Suprapubic skin (tissue), 4 donors: ENCODE measurements around the gene RNF220. TPM values are rescaled to one million over a fixed set of nuclear protein-coding genes. Genes with fewer than 3 reads are reported as not detected.

Experiments
- DNase-seq, 2 donors: peaks; one replicate each; pipeline ENCODE4 v3.0.0-alpha.2; 2019; ENCODE audit warnings: low spot score in 2 of 2
- H3K27ac ChIP-seq: fragments of 200-600 bp; sonication (generic); one replicate; pipeline ENCODE4 v1.5.1; 2019
- H3K27me3 ChIP-seq: fragments of 200-600 bp; sonication (generic); one replicate; pipeline ENCODE4 v1.5.1; 2019
- H3K36me3 ChIP-seq: fragments of 200-600 bp; sonication (generic); one replicate; pipeline ENCODE4 v1.5.1; 2019
- H3K4me1 ChIP-seq: fragments of 200-600 bp; sonication (generic); one replicate; pipeline ENCODE4 v1.5.1; 2019
- H3K4me3 ChIP-seq: fragments of 200-600 bp; sonication (generic); one replicate; pipeline ENCODE4 v1.5.1; 2019; ENCODE audit warnings: mild to moderate bottlenecking
- H3K9me3 ChIP-seq: fragments of 200-600 bp; sonication (generic); one replicate; pipeline ENCODE4 v1.5.1; 2019
- CTCF ChIP-seq, 2 donors: fragments of 200-600 bp in 1 of 2; fragments of 450-650 bp in 1 of 2; sonication (generic) in 1 of 2; IDR thresholded peaks; one replicate each; pipeline ENCODE4 v1.5.1; 2016 to 2019; ENCODE audit warnings: antibody characterized with exemption in 2 of 2, mild to moderate bottlenecking in 1 of 2, moderate library complexity in 1 of 2
- EP300 ChIP-seq: sonication (generic); formaldehyde crosslinking; IDR thresholded peaks from one replicate; pipeline ENCODE4 v1.6.1; 2017; ENCODE audit warnings: antibody characterized with exemption
- POLR2A ChIP-seq, 2 donors: fragments of 450-650 bp; IDR thresholded peaks; one replicate each; pipeline ENCODE4 v1.6.1; 2017; ENCODE audit warnings: antibody characterized with exemption in 2 of 2, mild to moderate bottlenecking in 2 of 2, moderate library complexity in 2 of 2
- POLR2AphosphoS5 ChIP-seq, 3 donors: sonication (generic); formaldehyde crosslinking; IDR thresholded peaks; one replicate each; pipeline ENCODE4 v1.6.1; 2017; ENCODE audit warnings: antibody characterized with exemption in 3 of 3
- WGBS: methylation state at CpG from one replicate; pipeline ENCODE4 v1.1.5; 2018; 5-methylcytosine and 5-hydroxymethylcytosine counted together
- total RNA-seq, 4 donors: library from RNA; depleted of rRNA; stranded (reverse); fragments of >200 nt; gene quantifications; one replicate each; pipeline ENCODE4 v1.1.0, GENCODE V29; 2016

RNF220 gene
- total RNA-seq, 4 donors from 2014 or later: 79.4 to 124 (median 99.5) TPM

GRCh38 chr1:44375547-44375946 lies 29.5 kb upstream of the RNF220 start:
- no peak for DNase-seq
- Histone ChIP-seq H3K27ac (no peak overlapping the region), H3K4me3 (no peak overlapping the region), H3K9me3 (no peaks in the 10 kb centered on the region), H3K27me3 (no peaks in the 10 kb centered on the region), H3K4me1 (no peaks in the 10 kb centered on the region), H3K36me3 (no peaks in the 10 kb centered on the region)
- 94% methylated on average over 6 of the region's 6 CpGs for WGBS
- no peak for TF ChIP-seq POLR2A (IDR thresholded peaks at IDR 0.05)
- TF ChIP-seq POLR2AphosphoS5 (IDR thresholded peaks at IDR 0.05): no peak
- no peak for TF ChIP-seq EP300
- TF ChIP-seq CTCF (IDR thresholded peaks at IDR 0.05): no peak

GRCh38 chr1:44377925-44378784 lies 26.9 kb upstream of the RNF220 start:
- no peaks in the 10 kb centered on the region for H3K9me3 ChIP-seq
- no peak overlapping the region for H3K4me3 ChIP-seq
- WGBS: 78% methylated on average over 12 of the region's 12 CpGs
- no peak overlapping the region for H3K27ac ChIP-seq
- no peaks in the 10 kb centered on the region for H3K36me3 ChIP-seq
- TF ChIP-seq CTCF (IDR thresholded peaks at IDR 0.05) (peak in 1 of 2 donors; percentile 49), POLR2A (IDR thresholded peaks at IDR 0.05) (no peak)
- peaks cover 3% of the 10 kb centered on the region for H3K27me3 ChIP-seq
- no peaks in the 10 kb centered on the region for H3K4me1 ChIP-seq
- no peak for DNase-seq

GRCh38 chr1:44380666-44381177 lies 24.3 kb upstream of the RNF220 start:
- no peaks in the 10 kb centered on the region for H3K4me1 ChIP-seq
- peaks cover 3% of the 10 kb centered on the region for H3K27me3 ChIP-seq
- no peaks in the 10 kb centered on the region for H3K36me3 ChIP-seq
- WGBS: 87% methylated on average over 1 of the region's 3 CpGs
- DNase-seq: no peak
- H3K27ac ChIP-seq: no peak overlapping the region
- H3K9me3 ChIP-seq: no peaks in the 10 kb centered on the region
- TF ChIP-seq CTCF (IDR thresholded peaks at IDR 0.05) (no peak), POLR2AphosphoS5 (IDR thresholded peaks at IDR 0.05) (no peak), POLR2A (IDR thresholded peaks at IDR 0.05) (no peak), EP300 (no peak)
- H3K4me3 ChIP-seq: no peak overlapping the region

GRCh38 chr1:44388551-44388950 lies 16.5 kb upstream of the RNF220 start:
- whole genome bisulfite sequencing: 33% methylated on average over 2 of the region's 2 CpGs
- Histone ChIP-seq H3K4me1 (no peaks in the 10 kb centered on the region), H3K36me3 (no peaks in the 10 kb centered on the region), H3K9me3 (no peaks in the 10 kb centered on the region), H3K27me3 (peaks cover 33% of the 10 kb centered on the region), H3K27ac (no peak overlapping the region), H3K4me3 (no peak overlapping the region)
- DNase-seq: no peak
- no peak for TF ChIP-seq POLR2A (IDR thresholded peaks at IDR 0.05)
- no peak for TF ChIP-seq EP300
- TF ChIP-seq POLR2AphosphoS5 (IDR thresholded peaks at IDR 0.05): no peak
- no peak for TF ChIP-seq CTCF (IDR thresholded peaks at IDR 0.05)

GRCh38 chr1:44389437-44389836 lies 15.6 kb upstream of the RNF220 start:
- no peak overlapping the region for H3K4me3 ChIP-seq
- H3K9me3 ChIP-seq: no peaks in the 10 kb centered on the region
- H3K4me1 ChIP-seq: no peaks in the 10 kb centered on the region
- peaks cover 39% of the 10 kb centered on the region for H3K27me3 ChIP-seq
- no peaks in the 10 kb centered on the region for H3K36me3 ChIP-seq
- 90% methylated on average over 1 of the region's 1 CpG for WGBS
- TF ChIP-seq EP300 (no peak), POLR2AphosphoS5 (IDR thresholded peaks at IDR 0.05) (no peak), POLR2A (IDR thresholded peaks at IDR 0.05) (no peak), CTCF (IDR thresholded peaks at IDR 0.05) (no peak)
- DNase-seq: no peak
- H3K27ac ChIP-seq: no peak overlapping the region
